GM23248 (cell line): ENCODE data around the gene SLC45A3. TPM values are rescaled to one million over a fixed set of nuclear protein-coding genes. Genes with fewer than 3 reads are reported as not detected.

ENCODE experiments used
- DNase-seq: peaks from one replicate; pipeline ENCODE4 v3.0.0-alpha.2; 2015
- H2AFZ ChIP-seq: fragments of 200-600 bp; sonication (generic); 2 replicates; pipeline ENCODE4 v1.6.1; 2016; ENCODE audit warnings: antibody characterized with exemption
- H3F3A ChIP-seq: fragments of 200-600 bp; sonication (generic); 2 replicates; pipeline ENCODE4 v1.6.1; 2016; ENCODE audit warnings: mild to moderate bottlenecking, antibody characterized with exemption, mixed run types; ENCODE audit not compliant: insufficient read depth
- H3K27ac ChIP-seq: fragments of 200-600 bp; sonication (generic); 2 replicates; pipeline ENCODE4 v1.5.1; 2016; ENCODE audit warnings: mild to moderate bottlenecking
- H3K27me3 ChIP-seq: fragments of 200-600 bp; sonication (generic); replicated peaks from 2 replicates; pipeline ENCODE4 v1.6.1; 2016; ENCODE audit warnings: mild to moderate bottlenecking; ENCODE audit not compliant: insufficient read depth
- H3K36me3 ChIP-seq: fragments of 200-600 bp; sonication (generic); 2 replicates; pipeline ENCODE4 v1.6.1; 2016; ENCODE audit warnings: low read depth, mild to moderate bottlenecking
- H3K4me1 ChIP-seq: fragments of 200-600 bp; sonication (generic); 2 replicates; pipeline ENCODE4 v1.6.1; 2016; ENCODE audit warnings: mild to moderate bottlenecking; ENCODE audit not compliant: insufficient read depth
- H3K4me2 ChIP-seq: fragments of 200-600 bp; sonication (generic); one replicate; pipeline ENCODE4 v1.6.1; 2016; ENCODE audit warnings: mild to moderate bottlenecking; ENCODE audit not compliant: unreplicated experiment
- H3K4me3 ChIP-seq: fragments of 200-600 bp; sonication (generic); 2 replicates; pipeline ENCODE4 v1.5.1; 2016; ENCODE audit warnings: mild to moderate bottlenecking
- H3K79me2 ChIP-seq: fragments of 200-600 bp; sonication (generic); 2 replicates; pipeline ENCODE4 v1.6.1; 2016; ENCODE audit warnings: mild to moderate bottlenecking; ENCODE audit not compliant: insufficient read depth
- H3K9ac ChIP-seq: fragments of 200-600 bp; sonication (generic); 2 replicates; pipeline ENCODE4 v1.6.1; 2016; ENCODE audit warnings: mild to moderate bottlenecking
- H3K9me2 ChIP-seq: fragments of 200-600 bp; sonication (generic); 2 replicates; pipeline ENCODE4 v1.6.1; 2016; ENCODE audit warnings: mixed run types, mild to moderate bottlenecking, moderate library complexity; ENCODE audit not compliant: insufficient read depth
- H3K9me3 ChIP-seq: fragments of 200-600 bp; sonication (generic); one replicate; pipeline ENCODE4 v1.6.1; 2017; ENCODE audit warnings: low read depth
- H4K20me1 ChIP-seq: fragments of 200-600 bp; sonication (generic); 2 replicates; pipeline ENCODE4 v1.6.0; 2016; ENCODE audit not compliant: insufficient read depth
- EZH2 ChIP-seq: fragments of 200-600 bp; sonication (generic); IDR thresholded peaks from 2 replicates; pipeline ENCODE4 v1.6.1; 2018; ENCODE audit warnings: antibody characterized with exemption, mild to moderate bottlenecking; ENCODE audit not compliant: insufficient read depth, poor library complexity, severe bottlenecking
- EZH2phosphoT487 ChIP-seq: fragments of 200-600 bp; sonication (generic); IDR thresholded peaks from 2 replicates; pipeline ENCODE4 v1.6.1; 2018; ENCODE audit warnings: antibody characterized with exemption, moderate library complexity, mild to moderate bottlenecking, low read depth; ENCODE audit not compliant: insufficient read depth
- WGBS, 2 experiments: methylation state at CpG; one replicate each; pipeline ENCODE4 v1.1.6; 2015 to 2017; ENCODE audit warnings: low lambda C conversion rate in 2 of 2, low coverage in 1 of 2; ENCODE audit errors: missing lambda C conversion rate in 2 of 2; 5-methylcytosine and 5-hydroxymethylcytosine counted together
- in situ Hi-C: fragments of 300-500 bp; cut with MboI; formaldehyde crosslinking; loops from 2 replicates; pipeline ENCODE4 v1.15.0; 2020
- polyA plus RNA-seq: library from polyadenylated mRNA; unstranded; fragments of >200 nt; fragmentation: Nextera tagmentation; extraction: Ambion mirVana; gene quantifications from 2 replicates; pipeline ENCODE4 v1.2.1, GENCODE V29; 2016
- total RNA-seq: library from RNA; depleted of rRNA; stranded (reverse); fragments of >200 nt; shearing (Covaris generic); gene quantifications from 2 replicates; pipeline ENCODE4 v1.2.3, GENCODE V29; 2014

The SLC45A3 gene
- total and polyA plus RNA-seq, 2 experiments from 2014 or later = 0.38 to 1.2 TPM

GRCh38 chr1:205714190-205714905, 34.0 kb upstream of the SLC45A3 start:
- Histone ChIP-seq H3K4me2 (no peak overlapping the region), H3K4me3 (no peak overlapping the region), H4K20me1 (no peaks in the 10 kb centered on the region), H2AFZ (no peak overlapping the region), H3K4me1 (0 out of 2 replicates have a peak, but pooled peaks cover under 1% of the 10 kb centered on the region), H3K27ac (peak overlapping the region; percentile 40), H3K27me3 (no peaks in the 10 kb centered on the region), H3K79me2 (no peaks in the 10 kb centered on the region), H3K9me2 (no peaks in the 10 kb centered on the region), H3K36me3 (peaks cover 65% of the 10 kb centered on the region), H3K9ac (peak overlapping the region; percentile 41), H3K9me3 (no peaks in the 10 kb centered on the region), H3F3A (peaks cover 57% of the 10 kb centered on the region)
- in situ Hi-C loops = no loop called here
- DNase-seq = peak; percentile 81
- no peak for TF ChIP-seq EZH2phosphoT487
- no peak for TF ChIP-seq EZH2
- WGBS, 2 experiments = 60 to 61% methylated on average over 5 of the region's 5 CpGs

GRCh38 chr1:205711105-205712048, 31.1 kb upstream of the SLC45A3 start:
- Histone ChIP-seq H3K9me2 (no peaks in the 10 kb centered on the region), H3F3A (peaks cover 53% of the 10 kb centered on the region), H3K36me3 (peaks cover 36% of the 10 kb centered on the region), H3K79me2 (no peaks in the 10 kb centered on the region), H3K27me3 (no peaks in the 10 kb centered on the region), H4K20me1 (no peaks in the 10 kb centered on the region), H3K27ac (peak overlapping the region; percentile 77), H3K4me3 (no peak overlapping the region), H3K9ac (peak overlapping the region; percentile 42; the same call in 1 of the 2 replicates), H3K4me2 (no peak overlapping the region), H3K4me1 (0 out of 2 replicates have a peak, but pooled peaks cover 7% of the 10 kb centered on the region), H3K9me3 (no peaks in the 10 kb centered on the region), H2AFZ (no peak overlapping the region)
- TF ChIP-seq EZH2 = no peak
- no peak for TF ChIP-seq EZH2phosphoT487
- in situ Hi-C loops = no loop called here
- 61% methylated on average over 8 of the region's 8 CpGs for whole genome bisulfite sequencing, 2 experiments
- peak; percentile 94 for DNase-seq

- Histone ChIP-seq H3K9me3 (no peaks in the 10 kb centered on the region), H3K27me3 (no peaks in the 10 kb centered on the region), H3K4me2 (no peak overlapping the region), H3K36me3 (peaks cover 26% of the 10 kb centered on the region), H3F3A (peaks cover 44% of the 10 kb centered on the region), H2AFZ (no peak overlapping the region), H3K9me2 (no peaks in the 10 kb centered on the region), H3K79me2 (no peaks in the 10 kb centered on the region), H3K4me1 (0 out of 2 replicates have a peak, but pooled peaks cover 7% of the 10 kb centered on the region), H3K27ac (no peak overlapping the region), H3K4me3 (no peak overlapping the region), H4K20me1 (no peaks in the 10 kb centered on the region), H3K9ac (no peak overlapping the region)
- no peak for DNase-seq
- TF ChIP-seq EZH2 (no peak), EZH2phosphoT487 (no peak)
- in situ Hi-C loops = no loop called here
- WGBS, 2 experiments = 95 to 97% methylated on average over 1 of the region's 1 CpG
These were observed 30.1 kb upstream of the SLC45A3 start for GRCh38 chr1:205710201-205711062.

GRCh38 chr1:205709640-205710039, 29.3 kb upstream of the SLC45A3 start:
- Histone ChIP-seq H3K4me3 (no peak overlapping the region), H3K9me2 (no peaks in the 10 kb centered on the region), H3K27ac (no peak overlapping the region), H3K4me1 (0 out of 2 replicates have a peak, but pooled peaks cover 7% of the 10 kb centered on the region), H3K9ac (no peak overlapping the region), H3K79me2 (no peaks in the 10 kb centered on the region), H2AFZ (no peak overlapping the region), H3K4me2 (no peak overlapping the region), H4K20me1 (no peaks in the 10 kb centered on the region), H3K36me3 (peaks cover 18% of the 10 kb centered on the region), H3F3A (peaks cover 36% of the 10 kb centered on the region), H3K27me3 (no peaks in the 10 kb centered on the region), H3K9me3 (no peaks in the 10 kb centered on the region)
- 68 to 79% methylated on average over 2 of the region's 2 CpGs for WGBS, 2 experiments
- TF ChIP-seq EZH2 (no peak), EZH2phosphoT487 (no peak)
- in situ Hi-C loops = no loop called here
- no peak for DNase-seq
